Activated gamma-delta T cell treated with anti-CD3 and anti-CD28 coated beads, Interleukin-2, amount 50 U/mL, for 16 hours (primary cell): ENCODE measurements around the gene DUOX2.
A peak's percentile ranks its signal among the peaks of the same experiment; 100 is the strongest.
"Not testable (repeated sequence)": the region's sequence is repeated elsewhere in the genome, so short reads cannot be mapped to it uniquely, and the experiment has no call there.

Experiments used
- DNase-seq: peaks from one replicate; pipeline ENCODE4 v3.0.0-alpha.2; 2020; ENCODE audit warnings: low read depth

The DUOX2 gene

GRCh38 chr15:45118996-45119395, 5.0 kb upstream of the DUOX2 start:
- DNase-seq: no peak

GRCh38 chr15:45118131-45118588, 4.2 kb upstream of the DUOX2 start:
- peak; percentile 74 for DNase-seq

- no peak for DNase-seq
Observed at GRCh38 chr15:45117308-45118130, 3.5 kb upstream of the DUOX2 start.

GRCh38 chr15:45116482-45117307, 2.7 kb upstream of the DUOX2 start:
- DNase-seq: no peak

GRCh38 chr15:45116006-45116481, 2.1 kb upstream of the DUOX2 start:
- no peak for DNase-seq

GRCh38 chr15:45115312-45115820, 1.4 kb upstream of the DUOX2 start:
- DNase-seq: no peak

- DNase-seq: no peak
Observed at GRCh38 chr15:45114751-45115085, 746 bp upstream of the DUOX2 start.

- DNase-seq: no peak
Observed at GRCh38 chr15:45113380-45113990, 487 bp downstream of the DUOX2 start.

GRCh38 chr15:45112591-45113379, 1.2 kb downstream of the DUOX2 start:
- no peak for DNase-seq

- no peak for DNase-seq
Observed at GRCh38 chr15:45112143-45112590, 1.8 kb downstream of the DUOX2 start.

- no peak for DNase-seq
Observed at GRCh38 chr15:45111390-45112142, 2.4 kb downstream of the DUOX2 start.

- no peak for DNase-seq
Observed at GRCh38 chr15:45110256-45110820, 3.6 kb downstream of the DUOX2 start.

- DNase-seq: no peak
Observed at GRCh38 chr15:45107941-45108630, 5.9 kb downstream of the DUOX2 start.

GRCh38 chr15:45106002-45106790, 7.8 kb downstream of the DUOX2 start:
- no peak for DNase-seq

- no peak for DNase-seq
Observed at GRCh38 chr15:45105586-45105985, 8.4 kb downstream of the DUOX2 start.

GRCh38 chr15:45104170-45104569, 9.8 kb downstream of the DUOX2 start:
- DNase-seq: not testable (repeated sequence)

GRCh38 chr15:45102226-45102625, 11.7 kb downstream of the DUOX2 start:
- DNase-seq: no peak

GRCh38 chr15:45101749-45102148, 12.2 kb downstream of the DUOX2 start:
- DNase-seq: no peak
